ENCODE results near the gene CBY2.
"Not testable (repeated sequence)": the region's sequence is repeated elsewhere in the genome, so short reads cannot be mapped to it uniquely, and the experiment has no call there.

CBY2 gene

GRCh38 chr13:45669626-45670025, 32.5 kb upstream of the CBY2 start:
- H3K4me1 ChIP-seq (ENCODE audit: control extremely low read depth in 1 of 4, control insufficient read depth in 4 of 4, insufficient read depth in 4 of 4, low read length in 3 of 4); H3K27ac ChIP-seq (ENCODE audit: insufficient read depth in 1 of 2, low read depth in 1 of 2, low read length in 2 of 2, poor library complexity in 1 of 2, severe bottlenecking in 2 of 2); CTCF ChIA-PET; POLR2A ChIA-PET; H3K4me3 ChIP-seq (ENCODE audit: control insufficient read depth in 1 of 7, extremely low read depth in 1 of 7, insufficient read depth in 4 of 7, low read depth in 2 of 7, low read length in 6 of 7); H3K9me3 ChIP-seq (ENCODE audit: control extremely low read depth in 1 of 5, control insufficient read depth in 4 of 5, insufficient read depth in 2 of 5, low read depth in 1 of 5, low read length in 4 of 5); H3K27me3 ChIP-seq (replicated peaks in 2 of 5; ENCODE audit: control insufficient read depth in 4 of 5, insufficient read depth in 5 of 5, low read length in 4 of 5); H3K36me3 ChIP-seq (ENCODE audit: control insufficient read depth in 4 of 4, insufficient read depth in 4 of 4, low read length in 3 of 4); DNase-seq: not testable (repeated sequence)
- 80% methylated on average over 1 of the region's 14 CpGs for WGBS (ENCODE audit: insufficient coverage)

- no peaks in the 10 kb centered on the region for H3K4me1 ChIP-seq (ENCODE audit: control extremely low read depth in 1 of 4, control insufficient read depth in 4 of 4, insufficient read depth in 4 of 4, low read length in 3 of 4)
- ChIA-PET CTCF (no interaction called here), POLR2A (interaction anchor here (0.6 kb wide), 1 partner anchor 1747 kb away, joined by 4 read pairs; no protein-coding TSS in a partner anchor)
- H3K27me3 ChIP-seq (replicated peaks in 2 of 5; ENCODE audit: control insufficient read depth in 4 of 5, insufficient read depth in 5 of 5, low read length in 4 of 5), result no peaks in the 10 kb centered on the region
- H3K4me3 ChIP-seq (ENCODE audit: control insufficient read depth in 1 of 7, extremely low read depth in 1 of 7, insufficient read depth in 4 of 7, low read depth in 2 of 7, low read length in 6 of 7), result no peak overlapping the region
- H3K36me3 ChIP-seq (ENCODE audit: control insufficient read depth in 4 of 4, insufficient read depth in 4 of 4, low read length in 3 of 4), result no peaks in the 10 kb centered on the region
- no peaks in the 10 kb centered on the region for H3K9me3 ChIP-seq (ENCODE audit: control extremely low read depth in 1 of 5, control insufficient read depth in 4 of 5, insufficient read depth in 2 of 5, low read depth in 1 of 5, low read length in 4 of 5)
- no peak for DNase-seq
- no peak overlapping the region for H3K27ac ChIP-seq (ENCODE audit: insufficient read depth in 1 of 2, low read depth in 1 of 2, low read length in 2 of 2, poor library complexity in 1 of 2, severe bottlenecking in 2 of 2)
- 97% methylated on average over 4 of the region's 5 CpGs for WGBS (ENCODE audit: insufficient coverage)
These were observed 31.8 kb upstream of the CBY2 start for GRCh38 chr13:45670189-45670885.

- DNase-seq, result no peak
- H3K9me3 ChIP-seq (ENCODE audit: control extremely low read depth in 1 of 5, control insufficient read depth in 4 of 5, insufficient read depth in 2 of 5, low read depth in 1 of 5, low read length in 4 of 5), result no peaks in the 10 kb centered on the region
- H3K27ac ChIP-seq (ENCODE audit: insufficient read depth in 1 of 2, low read depth in 1 of 2, low read length in 2 of 2, poor library complexity in 1 of 2, severe bottlenecking in 2 of 2), result no peak overlapping the region
- H3K27me3 ChIP-seq (replicated peaks in 2 of 5; ENCODE audit: control insufficient read depth in 4 of 5, insufficient read depth in 5 of 5, low read length in 4 of 5), result no peaks in the 10 kb centered on the region
- 88% methylated on average over 1 of the region's 1 CpG for WGBS (ENCODE audit: insufficient coverage)
- H3K4me3 ChIP-seq (ENCODE audit: control insufficient read depth in 1 of 7, extremely low read depth in 1 of 7, insufficient read depth in 4 of 7, low read depth in 2 of 7, low read length in 6 of 7), result no peak overlapping the region
- H3K4me1 ChIP-seq (ENCODE audit: control extremely low read depth in 1 of 4, control insufficient read depth in 4 of 4, insufficient read depth in 4 of 4, low read length in 3 of 4), result no peaks in the 10 kb centered on the region
- ChIA-PET POLR2A (interaction anchor here (0.6 kb wide), 1 partner anchor 487 kb away, joined by 3 read pairs; no protein-coding TSS in a partner anchor), CTCF (no interaction called here)
- no peaks in the 10 kb centered on the region for H3K36me3 ChIP-seq (ENCODE audit: control insufficient read depth in 4 of 4, insufficient read depth in 4 of 4, low read length in 3 of 4)
These were observed 27.2 kb upstream of the CBY2 start for GRCh38 chr13:45674908-45675307.

GRCh38 chr13:45678282-45678681, 23.8 kb upstream of the CBY2 start:
- H3K4me3 ChIP-seq (ENCODE audit: control insufficient read depth in 1 of 7, extremely low read depth in 1 of 7, insufficient read depth in 4 of 7, low read depth in 2 of 7, low read length in 6 of 7), result no peak overlapping the region
- DNase-seq, result no peak
- no peaks in the 10 kb centered on the region for H3K36me3 ChIP-seq (ENCODE audit: control insufficient read depth in 4 of 4, insufficient read depth in 4 of 4, low read length in 3 of 4)
- no peak overlapping the region for H3K27ac ChIP-seq (ENCODE audit: insufficient read depth in 1 of 2, low read depth in 1 of 2, low read length in 2 of 2, poor library complexity in 1 of 2, severe bottlenecking in 2 of 2)
- POLR2A ChIA-PET, result no interaction called here
- no peaks in the 10 kb centered on the region for H3K4me1 ChIP-seq (ENCODE audit: control extremely low read depth in 1 of 4, control insufficient read depth in 4 of 4, insufficient read depth in 4 of 4, low read length in 3 of 4)
- no peaks in the 10 kb centered on the region for H3K27me3 ChIP-seq (replicated peaks in 2 of 5; ENCODE audit: control insufficient read depth in 4 of 5, insufficient read depth in 5 of 5, low read length in 4 of 5)
- no peaks in the 10 kb centered on the region for H3K9me3 ChIP-seq (ENCODE audit: control extremely low read depth in 1 of 5, control insufficient read depth in 4 of 5, insufficient read depth in 2 of 5, low read depth in 1 of 5, low read length in 4 of 5)
- CTCF ChIA-PET, result no interaction called here

GRCh38 chr13:45681113-45681512, 21.0 kb upstream of the CBY2 start:
- no peak for DNase-seq
- H3K4me3 ChIP-seq (ENCODE audit: control insufficient read depth in 1 of 7, extremely low read depth in 1 of 7, insufficient read depth in 4 of 7, low read depth in 2 of 7, low read length in 6 of 7), result no peak overlapping the region
- no peak overlapping the region for H3K27ac ChIP-seq (ENCODE audit: insufficient read depth in 1 of 2, low read depth in 1 of 2, low read length in 2 of 2, poor library complexity in 1 of 2, severe bottlenecking in 2 of 2)
- 98% methylated on average over 5 of the region's 6 CpGs for WGBS (ENCODE audit: insufficient coverage)
- ChIA-PET CTCF (no interaction called here), POLR2A (no interaction called here)
- no peaks in the 10 kb centered on the region for H3K36me3 ChIP-seq (ENCODE audit: control insufficient read depth in 4 of 4, insufficient read depth in 4 of 4, low read length in 3 of 4)
- H3K9me3 ChIP-seq (ENCODE audit: control extremely low read depth in 1 of 5, control insufficient read depth in 4 of 5, insufficient read depth in 2 of 5, low read depth in 1 of 5, low read length in 4 of 5), result no peaks in the 10 kb centered on the region
- H3K27me3 ChIP-seq (replicated peaks in 2 of 5; ENCODE audit: control insufficient read depth in 4 of 5, insufficient read depth in 5 of 5, low read length in 4 of 5), result no peaks in the 10 kb centered on the region
- H3K4me1 ChIP-seq (ENCODE audit: control extremely low read depth in 1 of 4, control insufficient read depth in 4 of 4, insufficient read depth in 4 of 4, low read length in 3 of 4), result no peaks in the 10 kb centered on the region

GRCh38 chr13:45682494-45683008, 19.6 kb upstream of the CBY2 start:
- 100% methylated on average over 1 of the region's 3 CpGs for WGBS (ENCODE audit: insufficient coverage)
- Histone ChIP-seq H3K27ac (ENCODE audit: insufficient read depth in 1 of 2, low read depth in 1 of 2, low read length in 2 of 2, poor library complexity in 1 of 2, severe bottlenecking in 2 of 2) (no peak overlapping the region), H3K27me3 (replicated peaks in 2 of 5; ENCODE audit: control insufficient read depth in 4 of 5, insufficient read depth in 5 of 5, low read length in 4 of 5) (no peaks in the 10 kb centered on the region), H3K36me3 (ENCODE audit: control insufficient read depth in 4 of 4, insufficient read depth in 4 of 4, low read length in 3 of 4) (no peaks in the 10 kb centered on the region), H3K9me3 (ENCODE audit: control extremely low read depth in 1 of 5, control insufficient read depth in 4 of 5, insufficient read depth in 2 of 5, low read depth in 1 of 5, low read length in 4 of 5) (no peaks in the 10 kb centered on the region), H3K4me1 (ENCODE audit: control extremely low read depth in 1 of 4, control insufficient read depth in 4 of 4, insufficient read depth in 4 of 4, low read length in 3 of 4) (no peaks in the 10 kb centered on the region), H3K4me3 (ENCODE audit: control insufficient read depth in 1 of 7, extremely low read depth in 1 of 7, insufficient read depth in 4 of 7, low read depth in 2 of 7, low read length in 6 of 7) (no peak overlapping the region)
- POLR2A ChIA-PET, result no interaction called here
- CTCF ChIA-PET, result no interaction called here
- DNase-seq, result no peak

GRCh38 chr13:45683701-45684100, 18.4 kb upstream of the CBY2 start:
- no peak overlapping the region for H3K27ac ChIP-seq (ENCODE audit: insufficient read depth in 1 of 2, low read depth in 1 of 2, low read length in 2 of 2, poor library complexity in 1 of 2, severe bottlenecking in 2 of 2)
- H3K4me1 ChIP-seq (ENCODE audit: control extremely low read depth in 1 of 4, control insufficient read depth in 4 of 4, insufficient read depth in 4 of 4, low read length in 3 of 4), result no peaks in the 10 kb centered on the region
- no peak for DNase-seq
- no peaks in the 10 kb centered on the region for H3K9me3 ChIP-seq (ENCODE audit: control extremely low read depth in 1 of 5, control insufficient read depth in 4 of 5, insufficient read depth in 2 of 5, low read depth in 1 of 5, low read length in 4 of 5)
- 48% methylated on average over 3 of the region's 3 CpGs for WGBS (ENCODE audit: insufficient coverage)
- no peaks in the 10 kb centered on the region for H3K36me3 ChIP-seq (ENCODE audit: control insufficient read depth in 4 of 4, insufficient read depth in 4 of 4, low read length in 3 of 4)
- peaks cover 0 to under 1% (median 0%) of the 10 kb centered on the region in 5 experiments for H3K27me3 ChIP-seq (replicated peaks in 2 of 5; ENCODE audit: control insufficient read depth in 4 of 5, insufficient read depth in 5 of 5, low read length in 4 of 5)
- ChIA-PET CTCF (no interaction called here), POLR2A (no interaction called here)
- H3K4me3 ChIP-seq (ENCODE audit: control insufficient read depth in 1 of 7, extremely low read depth in 1 of 7, insufficient read depth in 4 of 7, low read depth in 2 of 7, low read length in 6 of 7), result no peak overlapping the region
